GM23338 (cell line): Measurements from ENCODE around the gene HS6ST1. TPM values are rescaled to one million over a fixed set of nuclear protein-coding genes. Genes with fewer than 3 reads are reported as not detected.

Source experiments
- ATAC-seq: fragments of 200-7000 bp; cut with Tn5 transposase; 3 replicates; pipeline ENCODE4 v1.9.1; 2020
- DNase-seq: peaks from one replicate; pipeline ENCODE4 v3.0.0-alpha.2; 2015; ENCODE audit warnings: low spot score
- H2AFZ ChIP-seq: fragments of 200-600 bp; sonication (generic); 2 replicates; pipeline ENCODE4 v1.8.0; 2016; ENCODE audit warnings: antibody characterized with exemption, mild to moderate bottlenecking, moderate library complexity
- H3F3A ChIP-seq: fragments of 200-600 bp; sonication (generic); replicated peaks from 2 replicates; pipeline ENCODE4 v1.8.0; 2017; ENCODE audit warnings: antibody characterized with exemption, mixed run types, low read depth
- H3K27ac ChIP-seq: fragments of 200-600 bp; sonication (generic); 2 replicates; pipeline ENCODE4 v1.6.1; 2016; ENCODE audit warnings: low read depth
- H3K27me3 ChIP-seq: fragments of 200-600 bp; sonication (generic); 2 replicates; pipeline ENCODE4 v1.8.0; 2016; ENCODE audit warnings: mild to moderate bottlenecking, mixed run types, moderate library complexity; ENCODE audit not compliant: insufficient read depth
- H3K36me3 ChIP-seq: fragments of 200-600 bp; sonication (generic); 2 replicates; pipeline ENCODE4 v1.8.0; 2016; ENCODE audit warnings: mild to moderate bottlenecking; ENCODE audit not compliant: insufficient read depth
- H3K4me1 ChIP-seq: fragments of 200-600 bp; sonication (generic); 2 replicates; pipeline ENCODE4 v1.8.0; 2016; ENCODE audit warnings: mild to moderate bottlenecking, moderate library complexity; ENCODE audit not compliant: insufficient read depth
- H3K4me2 ChIP-seq: fragments of 200-600 bp; sonication (generic); 2 replicates; pipeline ENCODE4 v1.7.1; 2017; ENCODE audit warnings: mixed run types
- H3K4me3 ChIP-seq: fragments of 200-600 bp; sonication (generic); 2 replicates; pipeline ENCODE4 v1.6.1; 2016; ENCODE audit warnings: mixed run types
- H3K79me2 ChIP-seq: fragments of 200-600 bp; sonication (generic); replicated peaks from 2 replicates; pipeline ENCODE4 v1.8.0; 2017; ENCODE audit warnings: mild to moderate bottlenecking; ENCODE audit not compliant: insufficient read depth
- H3K9me2 ChIP-seq: fragments of 200-600 bp; sonication (generic); 2 replicates; pipeline ENCODE4 v1.8.0; 2017; ENCODE audit not compliant: insufficient read depth
- H4K20me1 ChIP-seq: fragments of 200-600 bp; sonication (generic); replicated peaks from 2 replicates; pipeline ENCODE4 v1.8.0; 2017; ENCODE audit warnings: mild to moderate bottlenecking; ENCODE audit not compliant: insufficient read depth
- H3K27ac Mint-ChIP-seq: 2 replicates; pipeline ENCODE4 v1.8.0; 2020; ENCODE audit warnings: inconsistent platforms, mild to moderate bottlenecking, moderate library complexity, mixed read lengths
- H3K27me3 Mint-ChIP-seq: 3 replicates; pipeline ENCODE4 v1.8.0; 2022; ENCODE audit warnings: low read depth, mild to moderate bottlenecking, moderate library complexity, mixed read lengths, inconsistent platforms; ENCODE audit not compliant: insufficient read depth, poor library complexity
- H3K36me3 Mint-ChIP-seq: 3 replicates; pipeline ENCODE4 v1.8.0; 2021; ENCODE audit warnings: low read depth, mild to moderate bottlenecking, inconsistent platforms, moderate library complexity, mixed read lengths
- H3K4me1 Mint-ChIP-seq: 3 replicates; pipeline ENCODE4 v1.8.0; 2020; ENCODE audit warnings: mild to moderate bottlenecking, inconsistent platforms, mixed read lengths
- H3K4me3 Mint-ChIP-seq: 3 replicates; pipeline ENCODE4 v1.8.0; 2021; ENCODE audit warnings: moderate library complexity, mild to moderate bottlenecking, inconsistent platforms, mixed read lengths
- H3K9me3 Mint-ChIP-seq: 3 replicates; pipeline ENCODE4 v1.8.0; 2020; ENCODE audit warnings: moderate library complexity, mild to moderate bottlenecking, inconsistent platforms, mixed read lengths
- CREB1 ChIP-seq: fragments of 250-450 bp; sonication (Bioruptor Pico); IDR thresholded peaks from 2 replicates; pipeline ENCODE4 v1.5.0; 2020; ENCODE audit warnings: low read depth, mild to moderate bottlenecking, moderate library complexity
- CTCF ChIP-seq, 2 experiments: fragments of 200-600 bp in 1 of 2; sonication (generic) in 1 of 2; conservative IDR thresholded peaks; 2 replicates each; pipeline versions ENCODE4 v1.5.1 to v1.6.1; 2016 to 2017; ENCODE audit warnings: antibody characterized with exemption in 2 of 2, low read depth in 2 of 2, mild to moderate bottlenecking in 2 of 2, moderate library complexity in 1 of 2
- ETS1 ChIP-seq: IDR thresholded peaks from 2 replicates; pipeline ENCODE4 v1.6.1; 2016; ENCODE audit warnings: antibody characterized with exemption
- EZH2phosphoT487 ChIP-seq: fragments of 200-600 bp; sonication (generic); IDR thresholded peaks from one replicate; pipeline ENCODE4 v1.8.1; 2018; ENCODE audit warnings: antibody characterized with exemption; ENCODE audit not compliant: unreplicated experiment
- NANOG ChIP-seq: IDR thresholded peaks from 2 replicates; pipeline ENCODE4 v1.6.1; 2016; ENCODE audit warnings: antibody characterized with exemption, borderline replicate concordance
- POLR2AphosphoS5 ChIP-seq: IDR thresholded peaks from 2 replicates; pipeline ENCODE4 v1.6.1; 2016; ENCODE audit warnings: antibody characterized with exemption, low read depth
- REST ChIP-seq: IDR thresholded peaks from one replicate; pipeline ENCODE4 v1.6.1; 2018; ENCODE audit warnings: antibody characterized with exemption; ENCODE audit not compliant: unreplicated experiment
- ZNF114 ChIP-seq: fragments of 250-450 bp; sonication (Bioruptor Pico); IDR thresholded peaks from 2 replicates; pipeline ENCODE4 v1.5.0; 2020; ENCODE audit warnings: mild to moderate bottlenecking, moderate library complexity
- polyA plus RNA-seq: library from polyadenylated mRNA; unstranded; fragments of >200 nt; fragmentation: Nextera tagmentation; extraction: Ambion mirVana; gene quantifications from 2 replicates; pipeline ENCODE4 v1.2.1, GENCODE V29; 2016
- total RNA-seq: library from RNA; depleted of rRNA; stranded (reverse); fragments of >200 nt; shearing (Covaris generic); gene quantifications from 2 replicates; pipeline ENCODE4 v1.2.3, GENCODE V29; 2014

Gene HS6ST1
- total and polyA plus RNA-seq, 2 experiments from 2014 or later = 21.1 to 106 TPM

- no peak for TF ChIP-seq REST
- TF ChIP-seq POLR2AphosphoS5 = no peak
- no peak for TF ChIP-seq ZNF114
- TF ChIP-seq NANOG = no peak
- no peak for TF ChIP-seq ETS1
Observed at GRCh38 chr2:128325611-128326181, 7.0 kb upstream of the HS6ST1 start (continued).

GRCh38 chr2:128324897-128325410 lies 6.3 kb upstream of the HS6ST1 start:
- Histone ChIP-seq H3K9me2 (no peaks in the 10 kb centered on the region), H4K20me1 (no peaks in the 10 kb centered on the region), H3F3A (no peaks in the 10 kb centered on the region), H3K79me2 (no peaks in the 10 kb centered on the region), H2AFZ (no peak overlapping the region), H3K4me3 (no peak overlapping the region), H3K27me3 (peaks cover 14% of the 10 kb centered on the region), H3K4me2 (no peak overlapping the region), H3K36me3 (no peaks in the 10 kb centered on the region), H3K4me1 (peaks cover 12% of the 10 kb centered on the region), H3K27ac (no peak overlapping the region)
- peaks cover 18% of the 10 kb centered on the region for H3K4me1 Mint-ChIP-seq
- ATAC-seq (no peak), DNase-seq (no peak)
- H3K4me3 Mint-ChIP-seq = no peak overlapping the region
- TF ChIP-seq CTCF (conservative IDR thresholded peaks at IDR 0.05; ENCODE audit: low read depth in 2 of 2) (no peak), ETS1 (no peak), CREB1 (CRISPR knock-in tag) (no peak), EZH2phosphoT487 (no peak)
- H3K9me3 Mint-ChIP-seq = no peaks in the 10 kb centered on the region
- no peak overlapping the region for H3K27ac Mint-ChIP-seq
- H3K36me3 Mint-ChIP-seq = 0 out of 3 replicates have a peak, but pooled peaks cover 2% of the 10 kb centered on the region
- peaks cover 19% of the 10 kb centered on the region for H3K27me3 Mint-ChIP-seq
